ENCODE measurements around the gene NAALADL2.

The NAALADL2 gene

GRCh38 chr3:175651716-175652115 is 792.6 kb downstream of the NAALADL2 start:
- TF ChIP-seq CTCF (IDR thresholded peaks at IDR 0.05; ENCODE audit: low read depth, low read length) = no peak

GRCh38 chr3:175655351-175655750 is 796.2 kb downstream of the NAALADL2 start:
- DNase-seq (ENCODE audit: extremely low read depth, low read depth) = no peak
- no peak for TF ChIP-seq CTCF (IDR thresholded peaks at IDR 0.05; ENCODE audit: low read depth, low read length)

More at GRCh38 chr3:175651716-175652115, 792.6 kb downstream of the NAALADL2 start:
- DNase-seq (ENCODE audit: extremely low read depth, low read depth) = no peak

- no peak for DNase-seq (ENCODE audit: extremely low read depth, low read depth)
Measured at GRCh38 chr3:175656461-175656860, 797.3 kb downstream of the NAALADL2 start.

GRCh38 chr3:175659670-175660350 is 800.7 kb downstream of the NAALADL2 start:
- DNase-seq (ENCODE audit: extremely low read depth, low read depth) = no peak
- TF ChIP-seq CTCF (IDR thresholded peaks at IDR 0.05; ENCODE audit: low read depth, low read length) = no peak

More at GRCh38 chr3:175656461-175656860, 797.3 kb downstream of the NAALADL2 start:
- no peak for TF ChIP-seq CTCF (IDR thresholded peaks at IDR 0.05; ENCODE audit: low read depth, low read length)

GRCh38 chr3:175662815-175663214 is 803.7 kb downstream of the NAALADL2 start:
- no peak for TF ChIP-seq CTCF (IDR thresholded peaks at IDR 0.05; ENCODE audit: low read depth, low read length)
- DNase-seq (ENCODE audit: extremely low read depth, low read depth) = no peak

GRCh38 chr3:175664911-175665310 is 805.8 kb downstream of the NAALADL2 start:
- no peak for TF ChIP-seq CTCF (IDR thresholded peaks at IDR 0.05; ENCODE audit: low read depth, low read length)
- DNase-seq (ENCODE audit: extremely low read depth, low read depth) = no peak

- DNase-seq (ENCODE audit: extremely low read depth, low read depth) = no peak
- TF ChIP-seq CTCF (IDR thresholded peaks at IDR 0.05; ENCODE audit: low read depth, low read length) = no peak
Measured at GRCh38 chr3:175668300-175668699, 809.2 kb downstream of the NAALADL2 start.
